Sigmoid colon (tissue), 4 donors: Measurements from ENCODE around the gene KRT85.

ENCODE experiments used
- CTCF ChIP-seq, 4 experiments: fragments of 450-650 bp in 3 of 4; fragments of 200-600 bp in 1 of 4; IDR thresholded peaks; one replicate each; pipeline ENCODE4 v1.5.1; 2016 to 2019; ENCODE audit warnings: antibody characterized with exemption in 4 of 4, mild to moderate bottlenecking in 3 of 4, moderate library complexity in 2 of 4
- EP300 ChIP-seq, 4 donors: sonication (generic); formaldehyde crosslinking; IDR thresholded peaks; one replicate each; pipeline ENCODE4 v1.6.1; 2017; ENCODE audit warnings: antibody characterized with exemption in 4 of 4
- POLR2A ChIP-seq, 2 donors: fragments of 450-650 bp; IDR thresholded peaks; one replicate each; pipeline ENCODE4 v1.6.1; 2016; ENCODE audit warnings: antibody characterized with exemption in 2 of 2, mild to moderate bottlenecking in 2 of 2, moderate library complexity in 2 of 2
- POLR2AphosphoS5 ChIP-seq, 4 donors: sonication (generic); formaldehyde crosslinking; IDR thresholded peaks; one replicate each; pipeline ENCODE4 v1.6.1; 2017; ENCODE audit warnings: antibody characterized with exemption in 4 of 4

DNA sequence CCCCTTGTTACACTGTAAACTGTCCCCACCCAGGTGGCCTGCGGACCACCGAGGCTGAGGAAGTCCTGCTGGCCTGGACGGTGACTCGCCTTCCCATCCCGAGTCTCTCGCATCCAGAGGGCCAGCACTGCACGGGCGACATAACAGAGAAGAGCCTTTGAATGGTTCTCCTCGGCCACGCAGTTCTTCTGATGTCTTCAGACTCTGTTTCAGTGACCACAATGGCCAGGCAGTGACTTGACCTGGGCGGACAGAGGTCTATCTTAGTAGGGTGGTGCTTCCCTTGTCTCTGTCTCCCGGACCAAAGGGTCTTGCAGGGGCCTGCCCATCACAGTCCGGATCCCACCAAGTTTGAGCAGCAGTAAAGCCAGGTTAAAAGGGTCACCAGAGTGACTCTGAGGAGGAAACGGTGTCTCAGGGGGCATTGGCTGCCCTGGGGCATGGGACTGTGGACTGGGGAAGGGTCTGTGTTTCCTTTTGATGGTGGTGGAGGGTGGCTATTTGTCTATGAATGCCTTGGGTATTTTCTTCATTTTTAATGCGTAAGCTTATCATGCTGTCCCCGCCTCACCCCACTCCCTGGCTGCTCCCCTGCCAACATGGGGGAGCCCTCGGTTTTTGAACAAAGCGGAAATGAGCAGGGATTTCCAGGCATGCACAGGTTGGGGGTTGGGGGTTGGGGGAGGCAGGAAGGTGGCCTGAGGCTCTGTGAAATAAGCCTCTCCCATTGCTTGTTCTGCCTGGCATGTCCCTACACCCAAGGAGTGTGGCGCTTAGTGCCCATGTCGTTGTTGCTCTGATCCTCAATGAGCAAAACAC is 10.3 kb downstream of the KRT85 start:
- no peak for TF ChIP-seq CTCF (IDR thresholded peaks at IDR 0.05)
- no peak for TF ChIP-seq POLR2AphosphoS5 (IDR thresholded peaks at IDR 0.05)
- no peak for TF ChIP-seq EP300 (IDR thresholded peaks at IDR 0.05)
- no peak for TF ChIP-seq POLR2A (IDR thresholded peaks at IDR 0.05)
